GM13976 (cell line): ENCODE results near the gene BCHE.

ENCODE experiments used
- DNase-seq: peaks from one replicate; pipeline ENCODE4 v3.0.0; 2012; ENCODE audit warnings: low spot score
- in situ Hi-C: fragments of 300-500 bp; cut with MboI; formaldehyde crosslinking; loops from one replicate; pipeline ENCODE4 v1.12.0; 2022; ENCODE audit warnings: low sequenced_read_pairs, mixed read lengths, inconsistent platforms; ENCODE audit not compliant: unreplicated experiment
- TF ChIP-seq, protein P1 (sequence below): IDR thresholded peaks from 2 replicates; pipeline ENCODE4 v1.5.1; 2012; ENCODE audit warnings: borderline replicate concordance, mild to moderate bottlenecking; ENCODE audit not compliant: insufficient read depth; ENCODE audit errors: extremely low read depth, missing control alignments, control extremely low read depth

Gene BCHE

DNA sequence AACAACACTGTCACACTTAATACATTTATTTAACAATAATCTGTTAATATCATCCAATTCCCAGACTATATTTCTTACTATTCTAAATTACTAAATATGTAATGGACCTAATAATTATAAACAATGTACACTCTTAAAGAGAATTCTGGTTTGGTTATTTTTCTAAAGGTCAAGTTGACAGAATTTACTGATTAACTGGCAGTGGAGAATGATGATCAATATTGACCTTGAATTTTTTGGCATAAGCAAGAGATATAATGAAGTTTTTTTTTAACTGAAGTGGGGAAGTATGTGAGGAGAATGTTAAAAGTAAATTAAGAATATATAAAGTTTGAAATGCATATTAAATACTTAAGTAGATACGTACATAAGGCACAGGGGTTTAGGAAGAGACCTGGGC lies 33.8 kb downstream of the BCHE start:
- TF ChIP-seq, protein P1, sequence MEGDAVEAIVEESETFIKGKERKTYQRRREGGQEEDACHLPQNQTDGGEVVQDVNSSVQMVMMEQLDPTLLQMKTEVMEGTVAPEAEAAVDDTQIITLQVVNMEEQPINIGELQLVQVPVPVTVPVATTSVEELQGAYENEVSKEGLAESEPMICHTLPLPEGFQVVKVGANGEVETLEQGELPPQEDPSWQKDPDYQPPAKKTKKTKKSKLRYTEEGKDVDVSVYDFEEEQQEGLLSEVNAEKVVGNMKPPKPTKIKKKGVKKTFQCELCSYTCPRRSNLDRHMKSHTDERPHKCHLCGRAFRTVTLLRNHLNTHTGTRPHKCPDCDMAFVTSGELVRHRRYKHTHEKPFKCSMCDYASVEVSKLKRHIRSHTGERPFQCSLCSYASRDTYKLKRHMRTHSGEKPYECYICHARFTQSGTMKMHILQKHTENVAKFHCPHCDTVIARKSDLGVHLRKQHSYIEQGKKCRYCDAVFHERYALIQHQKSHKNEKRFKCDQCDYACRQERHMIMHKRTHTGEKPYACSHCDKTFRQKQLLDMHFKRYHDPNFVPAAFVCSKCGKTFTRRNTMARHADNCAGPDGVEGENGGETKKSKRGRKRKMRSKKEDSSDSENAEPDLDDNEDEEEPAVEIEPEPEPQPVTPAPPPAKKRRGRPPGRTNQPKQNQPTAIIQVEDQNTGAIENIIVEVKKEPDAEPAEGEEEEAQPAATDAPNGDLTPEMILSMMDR = no peak
- in situ Hi-C loops = no loop called here
- DNase-seq = no peak

DNA sequence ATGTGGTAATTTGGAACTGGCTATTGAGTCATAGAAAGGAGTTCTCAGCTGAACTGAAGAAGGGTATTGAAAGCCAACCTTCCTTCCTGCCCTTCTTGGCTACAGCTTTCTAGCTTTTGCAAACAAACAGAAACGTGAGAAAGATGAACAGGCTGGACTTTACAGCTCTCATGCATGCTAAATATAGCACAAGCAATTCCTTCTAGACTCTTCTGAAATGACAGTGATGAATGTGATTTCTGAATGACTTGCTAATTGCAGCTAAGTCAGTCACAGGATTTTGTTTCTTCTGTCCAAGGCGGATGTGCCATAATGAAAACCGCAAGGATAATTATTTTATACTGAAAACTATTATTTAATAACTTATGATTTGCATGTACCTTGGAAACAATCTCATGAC lies 36.3 kb downstream of the BCHE start:
- TF ChIP-seq, protein P1 = no peak
- DNase-seq = no peak
- in situ Hi-C loops = no loop called here

DNA sequence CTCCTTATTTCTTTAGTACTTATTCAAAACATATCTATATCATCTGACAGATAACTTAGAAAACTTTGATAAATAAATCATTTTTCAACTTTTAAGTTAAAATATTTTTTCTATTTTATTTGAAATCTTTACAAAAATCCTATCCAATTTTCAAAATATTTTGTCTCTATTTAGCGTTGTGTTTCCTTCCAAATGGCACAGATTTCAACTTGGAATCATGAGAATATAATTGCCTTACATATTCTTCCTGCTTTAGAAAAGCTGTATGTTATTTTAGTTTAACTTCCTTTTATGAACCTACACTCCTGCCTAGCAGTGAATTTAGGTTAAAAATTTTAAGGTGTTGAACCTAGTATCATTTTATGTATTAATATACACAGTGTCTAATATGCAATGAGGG lies 38.2 kb downstream of the BCHE start:
- in situ Hi-C loops = no loop called here
- no peak for DNase-seq

DNA sequence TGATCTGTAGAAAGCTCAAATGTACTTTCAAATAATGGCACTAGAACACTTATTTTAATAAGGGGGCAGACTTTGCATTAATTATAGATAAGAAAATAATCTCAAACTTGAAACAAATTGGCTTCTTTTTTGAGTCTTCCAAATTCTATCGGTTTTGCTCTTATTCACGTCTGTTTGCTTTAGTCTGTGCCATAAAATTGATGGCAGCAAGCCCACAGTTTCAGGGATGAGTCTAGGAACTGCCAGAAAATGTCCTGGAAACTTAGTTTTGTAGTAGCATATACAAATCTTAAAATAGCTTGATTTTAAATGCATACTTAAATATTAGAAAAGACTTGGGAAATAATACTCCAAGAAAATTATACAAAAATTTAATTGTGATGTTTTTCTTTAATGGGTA lies 39.7 kb downstream of the BCHE start:
- no peak for DNase-seq
- TF ChIP-seq, protein P1 = no peak
- in situ Hi-C loops = no loop called here

More for the DNA sequence above, 38.2 kb downstream of the BCHE start:
- TF ChIP-seq, protein P1 = no peak

DNA sequence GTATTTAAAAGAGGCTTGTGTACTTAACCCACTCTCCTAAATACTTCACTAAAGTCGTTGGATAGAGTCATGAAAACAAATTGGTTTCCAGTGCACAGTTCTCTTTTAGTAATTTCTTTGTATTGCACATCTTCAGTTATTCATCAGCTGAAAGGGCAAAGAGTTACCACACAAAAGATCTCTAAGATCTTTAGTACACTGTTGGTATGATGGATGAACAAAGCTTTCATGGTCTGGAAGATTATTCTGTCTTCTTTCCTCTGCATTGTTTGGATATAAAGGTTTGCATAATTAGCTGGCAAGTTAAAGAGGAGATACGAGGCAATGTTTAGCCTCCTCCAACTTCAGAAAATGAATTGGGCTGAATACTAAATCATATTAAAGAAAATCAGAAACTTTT lies 40.5 kb downstream of the BCHE start:
- in situ Hi-C loops = no loop called here
- TF ChIP-seq, protein P1 = no peak
- DNase-seq = no peak

DNA sequence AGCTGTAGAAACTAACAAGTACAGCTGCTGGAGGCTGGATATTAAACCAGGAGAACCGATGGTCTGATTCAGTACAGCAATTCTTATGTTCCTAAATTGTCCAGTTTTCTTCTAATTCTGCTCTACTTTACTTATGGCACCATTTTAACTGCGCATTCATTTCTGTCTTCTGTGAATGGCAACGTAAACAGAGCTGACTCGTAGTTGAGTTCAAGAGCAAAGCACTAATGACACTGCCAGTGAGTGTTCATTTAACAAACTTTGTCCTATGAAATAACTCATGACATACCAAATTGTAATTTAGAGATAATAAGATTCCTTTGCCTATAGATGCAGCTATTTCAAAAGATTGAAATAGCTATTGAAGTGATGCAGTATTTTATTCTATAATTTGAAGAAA lies 48.7 kb downstream of the BCHE start:
- TF ChIP-seq, protein P1 = no peak
- DNase-seq = no peak
- in situ Hi-C loops = no loop called here

DNA sequence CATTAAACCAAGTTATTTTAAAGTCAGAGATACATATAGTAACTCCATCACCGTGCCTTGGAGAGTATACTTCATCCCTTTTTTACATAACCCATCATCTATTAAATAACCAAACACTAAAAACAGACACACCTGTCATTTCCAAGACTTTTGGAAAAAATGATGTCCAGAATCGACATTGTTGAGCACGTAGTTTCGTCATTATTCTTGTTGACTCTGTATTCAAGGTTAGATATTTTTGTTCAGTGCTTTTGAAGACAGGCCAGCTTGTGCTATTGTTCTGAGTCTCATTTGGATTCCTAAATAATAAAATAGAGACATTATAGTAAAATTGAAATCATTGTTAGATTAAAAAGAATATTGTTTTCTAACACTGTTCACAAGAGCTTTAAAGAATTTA lies 51.2 kb downstream of the BCHE start:
- TF ChIP-seq, protein P1 = no peak
- in situ Hi-C loops = no loop called here
- DNase-seq = no peak
